ENCODE measurements around the gene SPRR2E.
"Not testable (repeated sequence)": the region's sequence is repeated elsewhere in the genome, so short reads cannot be mapped to it uniquely, and the experiment has no call there.

Gene SPRR2E

GRCh38 chr1:153058826-153059784, 35.2 kb downstream of the SPRR2E start:
- no peak for DNase-seq

GRCh38 chr1:153058154-153058553, 36.2 kb downstream of the SPRR2E start:
- no peak for DNase-seq

GRCh38 chr1:153057375-153057774, 37.0 kb downstream of the SPRR2E start, which contains the start of gene SPRR2A:
Gene SPRR2A (minus strand): TSS chr1:153057512. CDS start chr1:153056735, 777 bp downstream.
- DNase-seq = no peak

- not testable (repeated sequence) for DNase-seq
These were observed 38.2 kb downstream of the SPRR2E start for GRCh38 chr1:153056111-153056510.

GRCh38 chr1:153049211-153049610, 45.1 kb downstream of the SPRR2E start:
- no peak for DNase-seq
